HEK293 (cell line): ENCODE measurements around the gene SLC22A16.

Source experiments
- AEBP2 ChIP-seq: fragments of 450-650 bp; formaldehyde crosslinking; IDR thresholded peaks from 2 replicates; pipeline ENCODE4 v1.5.1; 2016; ENCODE audit warnings: missing biosample characterization, missing genetic modification characterization, borderline replicate concordance
- BCL11B ChIP-seq: fragments of 450-650 bp; formaldehyde crosslinking; IDR thresholded peaks from 2 replicates; pipeline ENCODE4 v1.5.1; 2016; ENCODE audit warnings: low read depth, missing biosample characterization, missing genetic modification characterization
- FEZF1 ChIP-seq: fragments of 450-650 bp; formaldehyde crosslinking; IDR thresholded peaks from 2 replicates; pipeline ENCODE4 v1.5.1; 2016; ENCODE audit warnings: missing biosample characterization, missing genetic modification characterization
- HOXA7 ChIP-seq: sonication (generic); formaldehyde crosslinking; IDR thresholded peaks from 2 replicates; pipeline ENCODE4 v1.8.1; 2022; ENCODE audit warnings: missing genetic modification reagents, borderline replicate concordance
- HOXD13 ChIP-seq: sonication (generic); formaldehyde crosslinking; IDR thresholded peaks from 2 replicates; pipeline ENCODE4 v1.8.0; 2022; ENCODE audit warnings: missing genetic modification reagents, borderline replicate concordance
- PRDM4 ChIP-seq: fragments of 450-650 bp; formaldehyde crosslinking; IDR thresholded peaks from 2 replicates; pipeline ENCODE4 v1.5.1; 2017; ENCODE audit warnings: missing biosample characterization, missing genetic modification characterization
- WT1 ChIP-seq: fragments of 450-650 bp; formaldehyde crosslinking; IDR thresholded peaks from 2 replicates; pipeline ENCODE4 v1.5.1; 2016; ENCODE audit warnings: missing biosample characterization, missing genetic modification characterization
- ZFP3 ChIP-seq: fragments of 450-650 bp; formaldehyde crosslinking; IDR thresholded peaks from 2 replicates; pipeline ENCODE4 v1.5.1; 2016; ENCODE audit warnings: low read depth, missing biosample characterization, missing genetic modification characterization
- ZNF112 ChIP-seq: fragments of 450-650 bp; formaldehyde crosslinking; IDR thresholded peaks from 2 replicates; pipeline ENCODE4 v1.5.0; 2017; ENCODE audit warnings: missing biosample characterization, missing genetic modification characterization
- ZNF133 ChIP-seq: fragments of 450-650 bp; formaldehyde crosslinking; IDR thresholded peaks from 2 replicates; pipeline ENCODE4 v1.5.1; 2016; ENCODE audit warnings: missing biosample characterization, missing genetic modification characterization
- ZNF169 ChIP-seq: fragments of 450-650 bp; formaldehyde crosslinking; IDR thresholded peaks from 2 replicates; pipeline ENCODE4 v1.5.1; 2016; ENCODE audit warnings: missing biosample characterization, missing genetic modification characterization
- ZNF18 ChIP-seq: fragments of 450-650 bp; formaldehyde crosslinking; IDR thresholded peaks from 2 replicates; pipeline ENCODE4 v1.5.1; 2016; ENCODE audit warnings: missing biosample characterization, missing genetic modification characterization
- ZNF19 ChIP-seq: fragments of 450-650 bp; formaldehyde crosslinking; IDR thresholded peaks from 2 replicates; pipeline ENCODE4; 2016; ENCODE audit warnings: missing biosample characterization, missing genetic modification characterization, low read depth
- ZNF223 ChIP-seq: fragments of 450-650 bp; formaldehyde crosslinking; IDR thresholded peaks from 2 replicates; pipeline ENCODE4 v1.5.1; 2016; ENCODE audit warnings: missing biosample characterization, missing genetic modification characterization
- ZNF248 ChIP-seq: fragments of 450-650 bp; formaldehyde crosslinking; IDR thresholded peaks from 2 replicates; pipeline ENCODE4 v1.5.1; 2017; ENCODE audit warnings: missing biosample characterization, missing genetic modification characterization
- ZNF266 ChIP-seq: fragments of 450-650 bp; formaldehyde crosslinking; IDR thresholded peaks from 2 replicates; pipeline ENCODE4 v1.5.1; 2016; ENCODE audit warnings: missing biosample characterization, missing genetic modification characterization, low read depth
- ZNF292 ChIP-seq: fragments of 450-650 bp; formaldehyde crosslinking; IDR thresholded peaks from 2 replicates; pipeline ENCODE4 v1.5.1; 2016; ENCODE audit warnings: low read depth, missing biosample characterization, missing genetic modification characterization, borderline replicate concordance
- ZNF37A ChIP-seq: fragments of 450-650 bp; IDR thresholded peaks from 2 replicates; pipeline ENCODE4 v1.5.1; 2018; ENCODE audit warnings: missing biosample characterization, missing genetic modification characterization
- ZNF391 ChIP-seq: fragments of 450-650 bp; formaldehyde crosslinking; IDR thresholded peaks from 2 replicates; pipeline ENCODE4 v1.5.1; 2016; ENCODE audit warnings: low read depth, missing biosample characterization, missing genetic modification characterization, borderline replicate concordance
- ZNF394 ChIP-seq: fragments of 450-650 bp; formaldehyde crosslinking; IDR thresholded peaks from 2 replicates; pipeline ENCODE4 v1.5.1; 2016; ENCODE audit warnings: missing biosample characterization, missing genetic modification characterization, mild to moderate bottlenecking, moderate library complexity, borderline replicate concordance
- ZNF416 ChIP-seq: fragments of 450-650 bp; formaldehyde crosslinking; IDR thresholded peaks from 2 replicates; pipeline ENCODE4 v1.5.1; 2016; ENCODE audit warnings: missing biosample characterization, missing genetic modification characterization
- ZNF514 ChIP-seq: fragments of 450-650 bp; formaldehyde crosslinking; IDR thresholded peaks from 2 replicates; pipeline ENCODE4 v1.5.1; 2016; ENCODE audit warnings: missing biosample characterization, missing genetic modification characterization
- ZNF555 ChIP-seq: fragments of 450-650 bp; formaldehyde crosslinking; conservative IDR thresholded peaks from 2 replicates; pipeline ENCODE4 v1.5.1; 2017; ENCODE audit warnings: missing biosample characterization, mild to moderate bottlenecking, missing genetic modification characterization, inconsistent platforms
- ZNF558 ChIP-seq: fragments of 450-650 bp; formaldehyde crosslinking; IDR thresholded peaks from 2 replicates; pipeline ENCODE4 v1.5.1; 2016; ENCODE audit warnings: missing biosample characterization, missing genetic modification characterization
- ZNF561 ChIP-seq: fragments of 450-650 bp; IDR thresholded peaks from 2 replicates; pipeline ENCODE4 v1.5.1; 2018; ENCODE audit warnings: missing biosample characterization, missing genetic modification characterization, borderline replicate concordance
- ZNF571 ChIP-seq: fragments of 450-650 bp; formaldehyde crosslinking; IDR thresholded peaks from 2 replicates; pipeline ENCODE4 v1.5.0; 2017; ENCODE audit warnings: missing biosample characterization, missing genetic modification characterization
- ZNF610 ChIP-seq: fragments of 450-650 bp; formaldehyde crosslinking; IDR thresholded peaks from 2 replicates; pipeline ENCODE4 v1.5.1; 2016; ENCODE audit warnings: missing biosample characterization, missing genetic modification characterization, borderline replicate concordance
- ZNF623 ChIP-seq: fragments of 450-650 bp; formaldehyde crosslinking; IDR thresholded peaks from 2 replicates; pipeline ENCODE4 v1.5.1; 2016; ENCODE audit warnings: missing biosample characterization, missing genetic modification characterization
- ZNF670 ChIP-seq: fragments of 450-650 bp; formaldehyde crosslinking; IDR thresholded peaks from 2 replicates; pipeline ENCODE4 v1.5.1; 2016; ENCODE audit warnings: missing biosample characterization, missing genetic modification characterization, low read depth
- ZNF677 ChIP-seq: fragments of 450-650 bp; IDR thresholded peaks from 2 replicates; pipeline ENCODE4 v1.5.0; 2018; ENCODE audit warnings: missing biosample characterization, mild to moderate bottlenecking, missing genetic modification characterization, moderate library complexity
- ZNF701 ChIP-seq: fragments of 450-650 bp; formaldehyde crosslinking; IDR thresholded peaks from 2 replicates; pipeline ENCODE4 v1.5.1; 2016; ENCODE audit warnings: missing biosample characterization, missing genetic modification characterization
- ZNF76 ChIP-seq: fragments of 450-650 bp; formaldehyde crosslinking; IDR thresholded peaks from 2 replicates; pipeline ENCODE4; 2016; ENCODE audit warnings: low read depth, missing biosample characterization, missing genetic modification characterization, borderline replicate concordance
- TF ChIP-seq, protein P1 (sequence below): fragments of 450-650 bp; formaldehyde crosslinking; IDR thresholded peaks from 2 replicates; pipeline ENCODE4 v1.5.1; 2016; ENCODE audit warnings: missing biosample characterization, missing genetic modification characterization

The SLC22A16 gene

DNA sequence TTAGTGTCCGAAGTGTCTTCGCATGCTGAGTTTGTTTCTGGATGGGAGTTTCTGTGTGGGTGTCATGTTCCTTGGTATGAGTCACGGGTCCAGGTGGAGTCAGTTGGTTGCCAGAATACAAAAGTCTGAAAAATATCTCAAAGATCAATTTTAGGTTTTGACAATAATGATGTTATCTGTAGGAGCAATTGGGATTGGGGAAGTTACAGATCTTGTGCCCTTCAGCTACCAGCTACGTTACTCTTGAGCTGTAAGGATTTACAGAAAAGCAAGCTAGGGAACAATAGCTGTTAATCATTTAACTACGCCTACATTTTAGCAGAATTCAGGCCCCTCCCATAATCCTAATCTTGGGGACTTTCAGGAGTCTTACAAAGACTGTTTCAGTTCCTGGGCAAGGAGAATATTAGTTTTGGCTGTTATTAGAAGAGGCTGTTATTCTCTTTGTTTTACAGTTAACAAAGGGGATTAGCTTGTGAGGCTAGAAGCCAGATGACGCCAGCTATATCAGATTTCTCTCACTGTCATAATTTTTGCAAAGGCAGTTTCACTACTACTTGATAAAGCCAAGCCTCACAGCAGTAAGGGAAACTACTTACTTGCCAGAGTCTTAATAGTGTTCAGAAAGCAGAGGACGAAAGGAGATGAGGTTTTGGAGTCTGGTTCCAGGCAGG is 15.4 kb upstream of the SLC22A16 start (continued):
- TF ChIP-seq, protein P1, sequence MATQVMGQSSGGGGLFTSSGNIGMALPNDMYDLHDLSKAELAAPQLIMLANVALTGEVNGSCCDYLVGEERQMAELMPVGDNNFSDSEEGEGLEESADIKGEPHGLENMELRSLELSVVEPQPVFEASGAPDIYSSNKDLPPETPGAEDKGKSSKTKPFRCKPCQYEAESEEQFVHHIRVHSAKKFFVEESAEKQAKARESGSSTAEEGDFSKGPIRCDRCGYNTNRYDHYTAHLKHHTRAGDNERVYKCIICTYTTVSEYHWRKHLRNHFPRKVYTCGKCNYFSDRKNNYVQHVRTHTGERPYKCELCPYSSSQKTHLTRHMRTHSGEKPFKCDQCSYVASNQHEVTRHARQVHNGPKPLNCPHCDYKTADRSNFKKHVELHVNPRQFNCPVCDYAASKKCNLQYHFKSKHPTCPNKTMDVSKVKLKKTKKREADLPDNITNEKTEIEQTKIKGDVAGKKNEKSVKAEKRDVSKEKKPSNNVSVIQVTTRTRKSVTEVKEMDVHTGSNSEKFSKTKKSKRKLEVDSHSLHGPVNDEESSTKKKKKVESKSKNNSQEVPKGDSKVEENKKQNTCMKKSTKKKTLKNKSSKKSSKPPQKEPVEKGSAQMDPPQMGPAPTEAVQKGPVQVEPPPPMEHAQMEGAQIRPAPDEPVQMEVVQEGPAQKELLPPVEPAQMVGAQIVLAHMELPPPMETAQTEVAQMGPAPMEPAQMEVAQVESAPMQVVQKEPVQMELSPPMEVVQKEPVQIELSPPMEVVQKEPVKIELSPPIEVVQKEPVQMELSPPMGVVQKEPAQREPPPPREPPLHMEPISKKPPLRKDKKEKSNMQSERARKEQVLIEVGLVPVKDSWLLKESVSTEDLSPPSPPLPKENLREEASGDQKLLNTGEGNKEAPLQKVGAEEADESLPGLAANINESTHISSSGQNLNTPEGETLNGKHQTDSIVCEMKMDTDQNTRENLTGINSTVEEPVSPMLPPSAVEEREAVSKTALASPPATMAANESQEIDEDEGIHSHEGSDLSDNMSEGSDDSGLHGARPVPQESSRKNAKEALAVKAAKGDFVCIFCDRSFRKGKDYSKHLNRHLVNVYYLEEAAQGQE = no peak
- no peak for TF ChIP-seq ZNF133 (tag by site-specific recombination)
- TF ChIP-seq ZNF266 (tag by site-specific recombination) = no peak
- no peak for TF ChIP-seq ZNF391 (tag by site-specific recombination)
- TF ChIP-seq ZNF677 (tag by site-specific recombination) = no peak
- no peak for TF ChIP-seq ZNF561
- TF ChIP-seq ZNF701 (tag by site-specific recombination) = no peak
- no peak for TF ChIP-seq ZNF223 (tag by site-specific recombination)
- peak; percentile 1; the same call in 1 of the 2 replicates for TF ChIP-seq FEZF1 (tag by site-specific recombination)
- TF ChIP-seq ZNF571 (tag by site-specific recombination) = no peak
- no peak for TF ChIP-seq ZNF416
- TF ChIP-seq ZNF169 = no peak
- TF ChIP-seq ZFP3 (tag by site-specific recombination) = no peak
- no peak for TF ChIP-seq ZNF19 (tag by site-specific recombination)
- no peak for TF ChIP-seq AEBP2 (tag by site-specific recombination)
- no peak for TF ChIP-seq ZNF623
- no peak for TF ChIP-seq ZNF18
- TF ChIP-seq HOXA7 = no peak
- peak; percentile 99 for TF ChIP-seq PRDM4
- no peak for TF ChIP-seq BCL11B (tag by site-specific recombination)
- no peak for TF ChIP-seq ZNF555 (tag by site-specific recombination)
- TF ChIP-seq ZNF610 (tag by site-specific recombination) = no peak
- TF ChIP-seq ZNF394 (tag by site-specific recombination) = peak; percentile 70; the same call in 1 of the 2 replicates
- no peak for TF ChIP-seq ZNF37A (tag by site-specific recombination)
- peak; percentile 68 for TF ChIP-seq WT1 (tag by site-specific recombination)
- TF ChIP-seq ZNF248 (tag by site-specific recombination) = no peak
- no peak for TF ChIP-seq ZNF670 (tag by site-specific recombination)
- TF ChIP-seq HOXD13 (CRISPR knock-in tag) = no peak
- no peak for TF ChIP-seq ZNF292 (tag by site-specific recombination)
- TF ChIP-seq ZNF76 (tag by site-specific recombination) = no peak
- TF ChIP-seq ZNF112 (tag by site-specific recombination) = no peak
- TF ChIP-seq ZNF514 (tag by site-specific recombination) = no peak
- TF ChIP-seq ZNF558 = no peak; the same call in 1 of the 2 replicates
